Natural killer cell treated with Interleukin-12 subunit alpha and Interleukin-12 subunit beta and Interleukin-15 and Interleukin-18, amount 100 ng/mL, for 72 hours (primary cell): ENCODE data around the gene RRP15. TPM values are rescaled to one million over a fixed set of nuclear protein-coding genes. Genes with fewer than 3 reads are reported as not detected.

ENCODE experiments used
- ATAC-seq, 2 donors: fragments of 150-1000 bp; cut with Tn5 transposase in 1 of 2; sonication (Bioruptor Pico), chemical (Tn5 transposase) in 1 of 2; 2 replicates each; pipeline ENCODE4 v1.10.0; 2021
- DNase-seq: peaks from one replicate; pipeline ENCODE4 v3.0.0; 2022; ENCODE audit warnings: low spot score
- H3K27ac Mint-ChIP-seq, 2 donors: 1 replicate in 1 of 2; 2 replicates in 1 of 2; pipeline ENCODE4 v1.8.0; 2022; ENCODE audit warnings: mixed read lengths in 2 of 2, mild to moderate bottlenecking in 1 of 2, moderate library complexity in 1 of 2
- H3K27me3 Mint-ChIP-seq, 2 donors: 1 replicate in 1 of 2; 2 replicates in 1 of 2; pipeline ENCODE4 v1.8.0; 2022; ENCODE audit warnings: mixed read lengths in 2 of 2
- H3K36me3 Mint-ChIP-seq: one replicate; pipeline ENCODE4 v1.8.0; 2022; ENCODE audit warnings: mixed read lengths
- H3K4me1 Mint-ChIP-seq, 2 donors: 1 replicate in 1 of 2; 2 replicates in 1 of 2; pipeline ENCODE4 v1.8.0; 2022; ENCODE audit warnings: low read depth in 2 of 2, mixed read lengths in 2 of 2, mild to moderate bottlenecking in 1 of 2
- H3K4me3 Mint-ChIP-seq: one replicate; pipeline ENCODE4 v1.8.0; 2022; ENCODE audit warnings: mixed read lengths
- H3K9me3 Mint-ChIP-seq: 2 replicates; pipeline ENCODE4 v1.8.0; 2022; ENCODE audit warnings: mixed read lengths
- total RNA-seq, 2 donors: library from RNA; stranded (reverse); gene quantifications; one replicate each; pipeline ENCODE4 v1.2.3, GENCODE V29; 2022

Gene RRP15, protein sequence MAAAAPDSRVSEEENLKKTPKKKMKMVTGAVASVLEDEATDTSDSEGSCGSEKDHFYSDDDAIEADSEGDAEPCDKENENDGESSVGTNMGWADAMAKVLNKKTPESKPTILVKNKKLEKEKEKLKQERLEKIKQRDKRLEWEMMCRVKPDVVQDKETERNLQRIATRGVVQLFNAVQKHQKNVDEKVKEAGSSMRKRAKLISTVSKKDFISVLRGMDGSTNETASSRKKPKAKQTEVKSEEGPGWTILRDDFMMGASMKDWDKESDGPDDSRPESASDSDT
- 10 to 100 TPM; 23.9 to 32.4 TPM for total RNA-seq

DNA sequence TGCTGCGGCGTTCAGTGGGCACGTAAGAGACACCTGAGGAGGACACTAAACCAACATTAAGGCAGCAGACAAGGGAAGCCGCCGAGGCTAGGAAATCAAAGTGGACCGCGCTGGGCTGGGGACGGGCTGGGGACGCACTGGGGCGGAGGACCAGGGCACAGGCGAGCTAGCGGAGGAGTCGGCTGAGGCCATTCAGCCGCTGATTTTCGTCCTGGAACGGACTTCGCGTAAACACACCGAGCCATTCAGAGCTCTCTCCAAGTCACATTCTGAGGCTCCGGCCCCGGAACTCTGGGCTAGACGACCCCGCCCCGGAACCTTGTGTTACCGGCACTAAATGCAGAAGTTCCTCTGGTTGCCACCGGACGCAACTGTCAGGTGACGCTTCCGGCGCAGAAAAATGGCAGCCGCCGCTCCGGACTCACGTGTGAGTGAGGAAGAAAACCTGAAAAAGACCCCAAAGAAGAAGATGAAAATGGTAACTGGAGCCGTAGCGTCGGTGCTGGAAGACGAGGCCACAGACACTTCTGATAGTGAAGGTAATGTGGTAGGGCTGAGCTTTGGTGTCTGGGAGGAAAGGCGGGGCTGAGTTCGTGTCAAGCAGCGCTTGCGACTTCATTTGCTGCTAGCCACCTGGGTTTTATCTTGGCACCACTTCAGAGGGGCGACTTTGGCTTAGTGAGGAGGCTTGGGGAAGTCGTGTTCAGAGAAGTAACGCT is at the start of gene RRP15:
TSS of gene RRP15 (plus strand) at position 377 of the 719 bp plus-strand sequence. CDS start at position 401, 24 bp downstream.
- Mint-ChIP-seq H3K27me3 (peaks cover 5 to 6% of the 10 kb centered on the region in 2 donors), H3K36me3 (no peaks in the 10 kb centered on the region), H3K9me3 (peaks cover 3% of the 10 kb centered on the region), H3K4me1 (peaks cover 25 to 26% of the 10 kb centered on the region in 2 donors), H3K27ac (peak within 1 kb of the TSS; percentile 85 to 92), H3K4me3 (peak within 1 kb of the TSS; percentile 98)
- ATAC-seq (peak; percentile 99), DNase-seq (peak; percentile 87)

DNA sequence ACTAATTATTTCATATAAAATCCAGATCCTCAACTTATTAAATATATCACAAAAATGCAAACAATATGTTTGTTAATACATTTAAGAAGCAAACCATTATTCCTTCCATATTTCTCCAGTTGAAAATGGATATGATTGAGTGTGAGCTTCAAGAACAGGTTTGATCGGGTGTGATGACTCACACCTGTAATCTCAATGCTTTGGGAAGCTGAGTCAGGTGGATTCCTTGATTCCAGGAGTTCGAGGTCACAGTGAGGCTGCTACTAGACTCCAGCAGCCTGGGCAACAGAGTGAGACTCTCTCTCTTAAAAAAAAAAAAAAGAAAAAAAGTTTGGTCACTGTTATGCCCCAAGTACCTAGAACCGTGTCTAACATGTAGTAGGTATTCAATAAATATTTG is 42.9 kb upstream of the RRP15 start:
- Mint-ChIP-seq H3K36me3 (no peaks in the 10 kb centered on the region), H3K27me3 (no peaks in the 10 kb centered on the region), H3K4me3 (no peak overlapping the region), H3K4me1 (no peaks in the 10 kb centered on the region), H3K9me3 (no peaks in the 10 kb centered on the region), H3K27ac (no peak overlapping the region)
- DNase-seq = no peak
- ATAC-seq = no peak

DNA sequence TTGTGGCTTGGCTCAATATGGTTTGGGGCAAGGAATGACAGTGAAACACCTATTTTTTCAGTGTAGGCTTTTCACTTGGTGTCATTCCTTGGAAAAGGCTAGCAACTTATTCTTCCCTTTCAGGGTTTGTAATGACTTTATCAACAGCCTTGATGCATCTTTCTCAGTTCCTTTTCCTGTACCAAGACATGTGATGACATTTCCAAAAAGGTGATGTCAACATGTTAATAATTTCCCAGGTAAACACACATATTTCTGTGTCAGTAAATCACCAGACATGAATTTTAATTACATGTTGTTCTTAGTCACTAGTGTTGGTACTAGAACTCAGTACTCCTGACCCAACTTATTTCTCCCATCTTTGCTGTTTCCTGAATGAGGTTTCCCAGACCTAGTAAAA is 37.8 kb upstream of the RRP15 start:
- Mint-ChIP-seq H3K27ac (no peak overlapping the region), H3K36me3 (no peaks in the 10 kb centered on the region), H3K4me1 (no peaks in the 10 kb centered on the region), H3K9me3 (no peaks in the 10 kb centered on the region), H3K4me3 (no peak overlapping the region), H3K27me3 (peaks cover 2 to 15% of the 10 kb centered on the region in 2 donors)
- ATAC-seq (no peak), DNase-seq (no peak)

DNA sequence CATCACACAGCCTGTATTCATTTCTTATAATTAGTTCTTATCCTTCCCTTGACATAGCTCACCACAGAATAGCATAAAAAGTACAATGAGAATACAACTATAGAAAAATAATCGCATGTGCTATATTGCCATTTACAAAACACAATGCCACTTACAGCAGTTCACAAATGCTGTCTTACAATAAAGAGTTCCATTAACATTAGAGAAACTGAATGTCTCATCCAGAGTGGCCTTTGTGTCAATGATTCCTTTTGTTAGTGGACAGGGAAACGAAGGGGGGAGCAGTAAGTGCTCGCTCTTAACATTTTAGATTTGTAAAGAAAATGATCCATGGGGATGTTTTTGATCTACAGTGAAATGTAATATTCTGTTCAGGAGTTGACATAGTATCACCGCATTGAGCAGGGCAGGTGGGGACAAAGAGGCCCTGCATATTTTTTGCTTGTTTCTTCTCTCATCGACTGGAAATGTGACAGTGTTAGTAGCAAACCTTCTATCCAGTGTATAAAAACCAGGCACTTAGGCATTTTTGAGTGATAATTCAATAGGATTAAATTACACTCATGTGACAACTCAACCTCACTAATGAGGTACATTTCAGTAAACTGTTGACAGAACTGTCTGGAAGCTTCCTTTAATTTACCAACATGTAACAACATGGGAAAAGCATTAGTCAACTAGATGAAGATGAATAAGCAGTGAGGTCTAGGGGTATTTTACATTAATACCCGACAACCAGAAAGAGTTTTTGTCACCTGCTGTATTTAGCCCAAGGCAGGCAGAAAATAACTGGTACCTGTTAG is 35.6 kb upstream of the RRP15 start:
- Mint-ChIP-seq H3K36me3 (no peaks in the 10 kb centered on the region), H3K4me1 (no peaks in the 10 kb centered on the region), H3K9me3 (no peaks in the 10 kb centered on the region), H3K27me3 (peaks cover 5 to 22% of the 10 kb centered on the region in 2 donors), H3K27ac (no peak overlapping the region), H3K4me3 (no peak overlapping the region)
- no peak for DNase-seq
- no peak for ATAC-seq

DNA sequence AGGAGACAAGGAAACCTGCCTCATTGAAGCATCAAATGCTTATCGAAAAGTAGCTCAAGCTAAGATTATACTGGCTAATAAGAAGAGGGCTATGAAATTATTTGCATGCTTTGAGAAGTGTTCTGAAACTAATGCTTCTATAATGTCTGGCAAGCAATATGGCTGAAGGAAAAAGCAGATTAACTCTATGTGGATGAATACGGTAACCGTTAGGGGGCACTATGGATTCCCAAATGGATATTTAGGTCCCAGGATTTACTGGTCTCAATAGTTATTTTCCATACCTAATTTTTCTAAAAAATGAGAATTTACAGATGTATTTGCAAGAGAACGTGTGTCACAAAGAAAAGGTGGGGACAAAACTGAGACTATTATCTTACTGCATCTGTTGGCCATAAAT is 34.6 kb upstream of the RRP15 start:
- DNase-seq = no peak

DNA sequence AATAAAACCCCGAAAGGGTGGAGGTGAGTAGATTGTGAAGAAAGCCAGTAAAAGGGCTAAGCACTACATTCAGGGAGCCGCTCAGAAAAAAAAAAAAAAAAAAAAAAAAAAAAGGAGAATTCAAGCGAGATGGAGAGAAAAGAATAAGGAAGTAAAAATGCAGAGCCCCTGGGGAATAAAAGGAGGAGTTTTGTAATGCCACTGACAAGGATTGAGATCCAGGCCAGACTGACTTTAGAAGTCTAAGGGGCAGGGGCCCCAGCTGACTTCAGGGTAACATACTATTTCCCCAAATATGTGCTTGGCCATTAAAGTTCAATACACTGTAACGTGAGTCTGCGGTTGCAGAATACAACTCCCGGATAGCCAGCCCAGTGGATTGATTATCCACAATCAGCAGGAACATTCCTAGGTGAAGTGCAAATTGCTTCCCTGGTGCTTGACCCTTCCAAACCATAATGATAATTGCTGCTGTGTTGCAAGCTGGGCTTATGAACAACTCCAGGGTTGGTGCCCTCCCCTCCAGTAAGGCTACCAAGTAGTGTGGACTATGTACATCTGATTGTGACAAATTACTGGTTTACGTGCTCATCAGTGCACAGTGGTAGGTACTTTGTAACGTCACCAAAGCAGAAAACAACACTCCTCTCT is 30.7 kb upstream of the RRP15 start:
- H3K9me3 Mint-ChIP-seq = peaks cover 1% of the 10 kb centered on the region
- no peak for DNase-seq
- no peak overlapping the region for H3K27ac Mint-ChIP-seq
- peaks cover 2% of the 10 kb centered on the region for H3K36me3 Mint-ChIP-seq
- peaks cover 4 to 23% of the 10 kb centered on the region in 2 donors for H3K27me3 Mint-ChIP-seq
- H3K4me1 Mint-ChIP-seq = no peaks in the 10 kb centered on the region
- H3K4me3 Mint-ChIP-seq = no peak overlapping the region
- ATAC-seq = no peak

More for the DNA sequence above, 34.6 kb upstream of the RRP15 start:
- no peak overlapping the region for H3K27ac Mint-ChIP-seq
- no peaks in the 10 kb centered on the region for H3K36me3 Mint-ChIP-seq
- no peak for ATAC-seq
- H3K4me1 Mint-ChIP-seq = no peaks in the 10 kb centered on the region
- peaks cover 5 to 22% of the 10 kb centered on the region in 2 donors for H3K27me3 Mint-ChIP-seq
- no peaks in the 10 kb centered on the region for H3K9me3 Mint-ChIP-seq
- H3K4me3 Mint-ChIP-seq = no peak overlapping the region

DNA sequence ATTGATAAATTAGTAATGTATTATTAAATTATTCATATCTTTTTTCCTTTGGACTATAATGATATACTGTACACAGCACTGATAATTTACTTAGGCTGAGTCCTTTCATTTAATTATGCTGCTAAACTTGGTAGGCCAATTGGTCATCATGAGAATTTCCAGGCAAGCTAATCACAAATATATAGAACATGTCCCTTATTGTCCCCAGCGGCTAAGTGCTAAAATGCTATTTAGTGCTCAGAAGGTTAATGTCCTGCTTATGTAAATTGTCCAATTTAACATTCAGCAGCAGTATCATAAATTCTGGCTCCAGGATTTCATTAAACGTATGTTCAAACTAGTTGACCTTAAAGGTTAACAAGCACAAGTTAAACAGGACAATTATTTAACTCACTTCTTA is 30.0 kb upstream of the RRP15 start:
- H3K27me3 Mint-ChIP-seq = peaks cover 10 to 27% of the 10 kb centered on the region in 2 donors
- ATAC-seq (no peak), DNase-seq (no peak)
- H3K4me1 Mint-ChIP-seq = no peaks in the 10 kb centered on the region
- peaks cover 4% of the 10 kb centered on the region for H3K36me3 Mint-ChIP-seq
- peaks cover 7% of the 10 kb centered on the region for H3K9me3 Mint-ChIP-seq
- no peak overlapping the region for H3K27ac Mint-ChIP-seq
- H3K4me3 Mint-ChIP-seq = no peak overlapping the region

DNA sequence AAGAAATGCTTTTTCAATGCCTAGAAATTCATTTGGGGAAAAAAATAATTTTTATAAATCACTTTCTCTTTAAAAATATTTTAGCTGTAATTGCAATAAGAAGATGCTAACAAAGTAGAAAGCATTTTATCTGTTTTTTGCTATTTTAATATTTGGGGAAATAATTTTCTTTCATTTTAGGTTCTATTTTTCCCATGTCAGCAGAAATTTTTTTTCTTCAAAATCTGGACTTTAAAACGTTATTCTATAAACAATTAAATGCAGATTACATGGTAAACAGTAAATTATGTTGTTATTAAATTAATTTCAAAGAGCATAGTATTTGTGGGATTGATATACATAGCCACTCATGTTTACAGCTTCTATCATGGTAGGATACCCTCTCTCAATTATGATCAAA is 27.7 kb upstream of the RRP15 start:
- Mint-ChIP-seq H3K4me1 (no peaks in the 10 kb centered on the region), H3K4me3 (no peak overlapping the region), H3K27me3 (peaks cover 10 to 27% of the 10 kb centered on the region in 2 donors), H3K9me3 (peaks cover 7% of the 10 kb centered on the region), H3K36me3 (peaks cover 4% of the 10 kb centered on the region), H3K27ac (no peak overlapping the region)
- DNase-seq (no peak), ATAC-seq (no peak)

DNA sequence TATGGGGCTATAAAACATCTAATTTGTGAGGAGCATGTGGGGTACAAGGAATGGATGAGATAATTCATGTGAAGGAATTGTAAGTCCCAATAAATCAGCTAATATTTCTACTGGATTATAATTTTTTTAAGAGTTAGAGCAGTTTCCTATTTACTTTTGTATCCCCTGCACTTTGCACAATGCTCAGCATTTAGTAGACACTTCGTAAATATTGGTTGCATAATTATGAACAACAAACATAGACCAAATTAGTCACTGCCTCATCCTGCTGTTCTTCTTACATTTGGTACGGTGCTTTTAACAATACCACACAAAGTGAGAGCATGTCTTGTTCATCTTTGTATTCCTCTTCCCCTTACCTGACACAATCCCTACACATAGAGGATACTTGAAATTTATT is 27.1 kb upstream of the RRP15 start:
- H3K27me3 Mint-ChIP-seq = peaks cover 10 to 27% of the 10 kb centered on the region in 2 donors
- DNase-seq (no peak), ATAC-seq (no peak)
- no peaks in the 10 kb centered on the region for H3K4me1 Mint-ChIP-seq
- H3K4me3 Mint-ChIP-seq = no peak overlapping the region
- H3K27ac Mint-ChIP-seq = no peak overlapping the region
- H3K9me3 Mint-ChIP-seq = peaks cover 7% of the 10 kb centered on the region
- peaks cover 4% of the 10 kb centered on the region for H3K36me3 Mint-ChIP-seq

DNA sequence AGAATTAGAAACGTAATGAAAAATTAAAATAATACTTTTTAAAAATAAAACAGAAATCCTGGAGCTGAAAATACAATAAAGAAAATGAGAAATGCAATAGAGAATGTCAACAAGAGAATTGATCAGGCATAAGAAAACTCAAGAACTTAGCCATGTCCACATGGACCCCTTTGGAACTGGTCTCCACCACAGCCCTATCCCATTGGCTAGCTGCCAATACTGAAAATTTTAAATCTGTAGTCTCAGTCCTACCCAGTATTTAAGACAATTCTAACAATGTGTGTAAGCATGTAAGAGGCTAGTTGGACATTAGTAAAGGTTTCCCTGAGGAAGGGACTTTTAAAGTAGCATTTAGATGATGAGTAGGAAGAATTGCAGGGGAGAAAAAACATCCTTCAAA is 25.8 kb upstream of the RRP15 start:
- Mint-ChIP-seq H3K4me1 (no peaks in the 10 kb centered on the region), H3K36me3 (peaks cover 4% of the 10 kb centered on the region), H3K27me3 (peaks cover 8 to 20% of the 10 kb centered on the region in 2 donors), H3K9me3 (peaks cover 7% of the 10 kb centered on the region), H3K27ac (no peak overlapping the region), H3K4me3 (no peak overlapping the region)
- DNase-seq (no peak), ATAC-seq (no peak)

DNA sequence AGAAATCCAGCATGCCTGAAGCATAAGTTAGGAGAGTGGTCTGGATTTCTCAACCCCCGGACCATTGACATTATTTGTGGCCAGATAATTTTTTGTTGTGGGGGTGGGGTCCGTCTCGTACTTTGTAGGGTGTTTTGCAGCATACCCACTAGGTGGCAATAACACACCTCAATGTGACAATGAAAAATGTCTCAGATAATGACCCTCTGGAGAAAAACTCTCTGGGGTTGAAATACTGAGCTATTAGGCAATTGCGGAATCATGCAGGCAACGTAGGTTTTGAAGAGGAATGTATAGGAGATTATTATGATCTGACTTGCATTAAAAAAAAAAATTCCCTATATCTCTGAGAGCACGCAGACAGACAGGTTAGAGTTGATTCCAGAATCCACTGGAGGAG is 25.3 kb upstream of the RRP15 start:
- Mint-ChIP-seq H3K4me3 (no peak overlapping the region), H3K36me3 (peaks cover 4% of the 10 kb centered on the region), H3K27ac (no peak overlapping the region), H3K27me3 (peaks cover 8 to 20% of the 10 kb centered on the region in 2 donors), H3K4me1 (no peaks in the 10 kb centered on the region), H3K9me3 (peaks cover 7% of the 10 kb centered on the region)
- ATAC-seq (no peak), DNase-seq (no peak)

DNA sequence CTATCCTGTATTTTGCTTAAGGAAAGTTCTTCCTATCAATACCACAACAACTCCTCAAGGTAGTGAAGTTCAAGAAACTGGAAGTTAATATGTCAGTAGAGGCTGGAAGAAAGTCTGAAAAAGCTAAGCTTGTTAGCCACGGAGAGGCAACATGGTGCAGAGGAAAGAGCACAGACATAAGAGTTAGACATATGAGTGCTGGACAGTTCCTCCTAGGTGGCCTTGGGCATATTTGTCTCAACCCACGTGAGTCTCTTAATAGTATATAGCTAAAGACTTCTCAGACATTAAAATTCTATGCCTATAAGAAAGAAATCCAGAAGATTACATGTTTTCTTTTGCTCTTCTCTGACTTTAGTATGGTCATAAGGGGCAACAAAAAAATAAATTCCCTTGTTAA is 22.8 kb upstream of the RRP15 start:
- Mint-ChIP-seq H3K4me3 (no peak overlapping the region), H3K4me1 (no peaks in the 10 kb centered on the region), H3K9me3 (peaks cover 7% of the 10 kb centered on the region), H3K27me3 (peaks cover 12 to 24% of the 10 kb centered on the region in 2 donors), H3K27ac (no peak overlapping the region), H3K36me3 (peaks cover 4% of the 10 kb centered on the region)
- DNase-seq = no peak
- no peak for ATAC-seq

DNA sequence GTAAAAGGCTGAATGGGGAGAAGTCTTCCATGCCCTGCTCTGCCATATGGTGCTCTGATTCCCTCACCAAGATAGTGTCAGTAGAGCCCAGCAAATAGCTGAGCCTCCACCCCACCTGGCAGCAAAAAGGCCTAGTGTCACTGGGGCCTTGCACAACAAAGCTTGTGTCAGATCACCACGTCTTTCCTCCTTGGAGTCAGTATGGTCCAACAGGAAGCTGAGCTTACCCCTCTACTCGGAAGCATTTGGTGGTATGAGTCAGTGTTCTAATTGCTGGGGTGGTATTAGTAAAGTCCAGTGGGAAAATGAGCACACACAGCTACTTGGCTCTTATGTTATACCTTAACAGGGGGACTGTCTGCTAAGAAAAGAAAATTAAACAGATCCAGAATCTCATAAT is 18.7 kb upstream of the RRP15 start:
- no peaks in the 10 kb centered on the region for H3K9me3 Mint-ChIP-seq
- peaks cover 9 to 28% of the 10 kb centered on the region in 2 donors for H3K27me3 Mint-ChIP-seq
- no peak overlapping the region for H3K27ac Mint-ChIP-seq
- DNase-seq (no peak), ATAC-seq (no peak)
- H3K4me3 Mint-ChIP-seq = no peak overlapping the region
- no peaks in the 10 kb centered on the region for H3K4me1 Mint-ChIP-seq
- H3K36me3 Mint-ChIP-seq = no peaks in the 10 kb centered on the region
